SK-N-SH (cell line): ENCODE results near the gene SCARF2. TPM values are rescaled to one million over a fixed set of nuclear protein-coding genes. Genes with fewer than 3 reads are reported as not detected.

Experiments
- CTCF ChIA-PET: fragments of 300-600, 350-600 bp; formaldehyde crosslinking; extraction: SDS; loops from one replicate; lab custom pipeline; 2021; lab: Yijun Ruan, JAX
- POLR2A ChIA-PET: fragments of 350-600 bp; sonication (Branson Sonifier 250); formaldehyde crosslinking; extraction: SDS; loops from one replicate; lab custom pipeline; 2020; ENCODE audit warnings: antibody characterized with exemption, inconsistent platforms; lab: Yijun Ruan, JAX
- DNase-seq: peaks from one replicate; pipeline ENCODE4 v3.0.0; 2012
- H2AFZ ChIP-seq: fragments of 200-600 bp; sonication (generic); 2 replicates; pipeline ENCODE4 v1.8.1; 2016; ENCODE audit warnings: antibody characterized with exemption, mild to moderate bottlenecking, low read depth
- H3F3A ChIP-seq: fragments of 200-600 bp; sonication (generic); replicated peaks from 2 replicates; pipeline ENCODE3; 2016; ENCODE audit warnings: antibody characterized with exemption, mild to moderate bottlenecking; ENCODE audit not compliant: insufficient read depth
- H3K27ac ChIP-seq, 2 experiments: fragments of 200-500 bp in 1 of 2; fragments of 200-600 bp in 1 of 2; sonication (Bioruptor generic) in 1 of 2; sonication (generic), shearing (Covaris generic) in 1 of 2; 2 replicates each; pipeline versions ENCODE4 v1.5.1 to v1.6.1; 2014 to 2016; ENCODE audit warnings: low read depth in 2 of 2, inconsistent platforms in 1 of 2, low read length in 1 of 2, mild to moderate bottlenecking in 1 of 2, mixed read lengths in 1 of 2
- H3K27me3 ChIP-seq: fragments of 200-600 bp; sonication (generic), shearing (Covaris generic); 2 replicates; pipeline ENCODE4 v1.6.1; 2016; ENCODE audit warnings: mixed run types; ENCODE audit not compliant: insufficient read depth
- H3K36me3 ChIP-seq, 2 experiments: fragments of 200-500 bp in 1 of 2; fragments of 200-600 bp in 1 of 2; sonication (Bioruptor generic) in 1 of 2; sonication (generic) in 1 of 2; replicated peaks in 1 of 2; 2 replicates each; pipeline versions ENCODE3 to v1.5.1; 2014 to 2016; ENCODE audit warnings: low read length in 1 of 2, mild to moderate bottlenecking in 1 of 2; ENCODE audit not compliant: insufficient read depth in 2 of 2, control insufficient read depth in 1 of 2
- H3K4me1 ChIP-seq, 2 experiments: fragments of 200-500 bp in 1 of 2; fragments of 200-600 bp in 1 of 2; sonication (Bioruptor generic) in 1 of 2; sonication (generic), shearing (Covaris generic) in 1 of 2; 2 replicates each; pipeline versions ENCODE4 v1.5.1 to v1.6.1; 2014 to 2016; ENCODE audit warnings: low read depth in 1 of 2, low read length in 1 of 2, mixed run types in 1 of 2; ENCODE audit not compliant: insufficient read depth in 2 of 2, control insufficient read depth in 1 of 2
- H3K4me2 ChIP-seq: fragments of 200-600 bp; sonication (generic), shearing (Covaris generic); 2 replicates; pipeline ENCODE4 v1.6.1; 2017; ENCODE audit warnings: mixed run types
- H3K4me3 ChIP-seq, 2 experiments: fragments of 200-500 bp in 1 of 2; fragments of 200-600 bp in 1 of 2; sonication (Bioruptor generic) in 1 of 2; sonication (generic), shearing (Covaris generic) in 1 of 2; 2 replicates each; pipeline versions ENCODE4 v1.5.1 to v1.8.1; 2014 to 2016; ENCODE audit warnings: low read depth in 2 of 2, inconsistent platforms in 1 of 2, low read length in 1 of 2, mild to moderate bottlenecking in 1 of 2, mixed read lengths in 1 of 2, moderate library complexity in 1 of 2
- H3K79me2 ChIP-seq: fragments of 200-600 bp; sonication (generic); 2 replicates; pipeline ENCODE4 v1.8.1; 2017; ENCODE audit warnings: mild to moderate bottlenecking; ENCODE audit not compliant: insufficient read depth
- H3K9ac ChIP-seq: fragments of 200-600 bp; sonication (generic); 2 replicates; pipeline ENCODE4 v1.6.1; 2017; ENCODE audit warnings: mixed run types
- H3K9me2 ChIP-seq: fragments of 200-600 bp; sonication (generic); 2 replicates; pipeline ENCODE4 v1.6.1; 2017; ENCODE audit warnings: mixed run types
- H3K9me3 ChIP-seq: fragments of 200-600 bp; sonication (generic); 2 replicates; pipeline ENCODE4 v1.6.1; 2017; ENCODE audit warnings: mixed run types, mild to moderate bottlenecking, moderate library complexity
- H4K20me1 ChIP-seq: fragments of 200-600 bp; sonication (generic); 2 replicates; pipeline ENCODE4 v1.6.1; 2017; ENCODE audit warnings: mild to moderate bottlenecking, mixed run types; ENCODE audit not compliant: insufficient read depth
- CHD2 ChIP-seq: fragments of 150-350 bp; IDR thresholded peaks from 2 replicates; pipeline ENCODE4 v1.6.1; 2018; ENCODE audit warnings: low read length; ENCODE audit not compliant: partially characterized antibody
- EZH2phosphoT487 ChIP-seq: fragments of 200-600 bp; sonication (generic); IDR thresholded peaks from 2 replicates; pipeline ENCODE4 v1.6.1; 2017; ENCODE audit warnings: low read depth, mixed run types, mild to moderate bottlenecking, antibody characterized with exemption, moderate library complexity, borderline replicate concordance
- FOXJ3 ChIP-seq: sonication (generic); formaldehyde crosslinking; IDR thresholded peaks from 2 replicates; pipeline ENCODE4 v1.5.1; 2020; ENCODE audit warnings: mild to moderate bottlenecking, missing genetic modification reagents
- FOXM1 ChIP-seq: IDR thresholded peaks from 2 replicates; pipeline ENCODE4 v1.4.0; 2012; ENCODE audit warnings: low read depth, mild to moderate bottlenecking
- GATA2 ChIP-seq: sonication (generic); formaldehyde crosslinking; IDR thresholded peaks from 2 replicates; pipeline ENCODE4 v1.5.0; 2020; ENCODE audit warnings: mild to moderate bottlenecking, missing genetic modification reagents
- JUND ChIP-seq: IDR thresholded peaks from 2 replicates; pipeline ENCODE4 v1.4.0; 2012
- MEF2A ChIP-seq: IDR thresholded peaks from 2 replicates; pipeline ENCODE4 v1.4.0; 2012; ENCODE audit warnings: low read depth, borderline replicate concordance
- POLR2AphosphoS5 ChIP-seq: IDR thresholded peaks from 2 replicates; pipeline ENCODE4 v1.6.1; 2012; ENCODE audit warnings: low read depth, low read length
- RAD21 ChIP-seq: IDR thresholded peaks from 2 replicates; pipeline ENCODE4 v1.6.1; 2012; ENCODE audit warnings: mild to moderate bottlenecking, low read length
- REST ChIP-seq: IDR thresholded peaks from 2 replicates; pipeline ENCODE4 v1.6.1; 2012; ENCODE audit warnings: mild to moderate bottlenecking, low read depth, low read length, moderate library complexity
- SIN3A ChIP-seq: IDR thresholded peaks from 2 replicates; pipeline ENCODE4 v1.6.1; 2012; ENCODE audit warnings: low read depth, mild to moderate bottlenecking, low read length, moderate library complexity, borderline replicate concordance
- TEAD4 ChIP-seq: IDR thresholded peaks from 2 replicates; pipeline ENCODE4 v1.4.0; 2012; ENCODE audit warnings: mild to moderate bottlenecking, borderline replicate concordance; ENCODE audit not compliant: insufficient read depth
- USF2 ChIP-seq: fragments of 150-350 bp; IDR thresholded peaks from 2 replicates; pipeline ENCODE4 v1.6.1; 2017; ENCODE audit warnings: antibody characterized with exemption, low read length, low read depth, borderline replicate concordance
- ZBTB33 ChIP-seq: IDR thresholded peaks from 2 replicates; pipeline ENCODE4 v1.4.0; 2012; ENCODE audit warnings: low read depth, borderline replicate concordance
- WGBS: methylation state at CpG from one replicate; pipeline ENCODE4 v1.1.6; 2017; ENCODE audit warnings: low lambda C conversion rate; 5-methylcytosine and 5-hydroxymethylcytosine counted together
- polyA plus RNA-seq, 3 experiments: library from polyadenylated mRNA; depleted of rRNA; stranded (reverse); fragments of >200 nt; gene quantifications; 2 replicates each; pipeline ENCODE4 v1.2.3, GENCODE V29; 2012
- TF ChIP-seq, protein P1 (sequence below): fragments of 150-350 bp; IDR thresholded peaks from 2 replicates; pipeline ENCODE4 v1.6.1; 2016; ENCODE audit warnings: mild to moderate bottlenecking, low read depth, low read length
- TF ChIP-seq, protein P2 (sequence below): IDR thresholded peaks from 2 replicates; pipeline ENCODE4 v1.4.0; 2012; ENCODE audit warnings: low read depth
- TF ChIP-seq, protein P3 (sequence below): IDR thresholded peaks from 2 replicates; pipeline ENCODE4; 2012

The SCARF2 gene
- polyA plus RNA-seq, 1 of the 3 experiments (the other 2 are of a cell fraction) = 49.0 TPM

DNA sequence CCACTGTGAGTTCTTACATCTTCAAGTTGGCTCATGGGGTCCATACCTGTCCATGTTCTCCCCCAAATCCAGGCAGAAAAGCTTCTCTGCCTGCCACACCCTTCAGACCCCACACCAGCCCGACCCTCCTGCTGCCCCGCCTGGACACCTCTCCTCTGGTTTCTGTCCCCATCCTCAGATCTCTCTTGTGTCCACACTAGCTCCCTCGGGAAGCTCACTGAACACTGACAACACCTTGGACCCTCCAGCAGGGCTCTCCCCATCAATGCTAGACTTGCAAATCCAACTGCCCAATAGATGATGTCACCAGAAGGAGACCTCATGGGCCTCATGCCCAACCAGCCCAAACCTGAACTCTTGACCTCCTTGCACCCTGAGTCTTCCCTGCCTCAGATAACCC, 2.9 kb downstream of the SCARF2 start (continued):
- no peak for TF ChIP-seq RAD21
- no peak for TF ChIP-seq EZH2phosphoT487
- TF ChIP-seq GATA2 (CRISPR knock-in tag) = no peak
- TF ChIP-seq, protein P1, sequence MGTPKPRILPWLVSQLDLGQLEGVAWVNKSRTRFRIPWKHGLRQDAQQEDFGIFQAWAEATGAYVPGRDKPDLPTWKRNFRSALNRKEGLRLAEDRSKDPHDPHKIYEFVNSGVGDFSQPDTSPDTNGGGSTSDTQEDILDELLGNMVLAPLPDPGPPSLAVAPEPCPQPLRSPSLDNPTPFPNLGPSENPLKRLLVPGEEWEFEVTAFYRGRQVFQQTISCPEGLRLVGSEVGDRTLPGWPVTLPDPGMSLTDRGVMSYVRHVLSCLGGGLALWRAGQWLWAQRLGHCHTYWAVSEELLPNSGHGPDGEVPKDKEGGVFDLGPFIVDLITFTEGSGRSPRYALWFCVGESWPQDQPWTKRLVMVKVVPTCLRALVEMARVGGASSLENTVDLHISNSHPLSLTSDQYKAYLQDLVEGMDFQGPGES = no peak
- no peak for TF ChIP-seq REST
- TF ChIP-seq TEAD4 = no peak
- no peak for TF ChIP-seq SIN3A

DNA sequence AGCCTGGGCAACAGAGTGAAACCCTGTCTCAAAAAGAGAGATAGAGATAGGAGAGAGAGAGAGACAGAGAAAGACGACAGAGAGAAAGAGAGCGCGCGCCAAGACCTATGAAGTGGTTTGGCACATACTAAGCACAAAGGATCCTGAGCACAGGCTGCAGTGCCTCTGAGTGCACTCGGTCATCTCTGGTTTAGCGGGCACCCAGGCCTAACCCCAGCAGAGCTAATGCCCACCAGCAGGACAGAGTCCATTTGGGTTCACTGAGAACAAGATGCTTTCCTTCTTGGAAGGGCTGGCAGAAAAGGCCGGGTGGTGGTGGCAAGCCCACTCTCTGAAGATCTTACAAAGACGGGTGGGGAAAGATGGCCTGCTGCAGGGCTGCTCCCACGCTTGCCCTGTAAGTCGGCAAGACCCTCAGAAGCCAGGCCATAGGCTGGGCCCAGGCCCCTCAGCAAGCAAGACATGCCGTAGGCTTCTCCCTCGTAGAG, 3.3 kb downstream of the SCARF2 start:
- Histone ChIP-seq H3K79me2 (peaks cover 73% of the 10 kb centered on the region), H3K9me2 (no peaks in the 10 kb centered on the region), H3K4me1 (peaks cover 19 to 28% of the 10 kb centered on the region in 2 experiments; a peak in 3 of 4 replicates), H2AFZ (no peak overlapping the region), H3K9me3 (no peaks in the 10 kb centered on the region), H4K20me1 (peaks cover 66% of the 10 kb centered on the region), H3K36me3 (peaks cover 0 to 19% of the 10 kb centered on the region in 2 experiments), H3K27ac (no peak overlapping the region), H3K27me3 (no peaks in the 10 kb centered on the region), H3K9ac (no peak overlapping the region), H3F3A (no peaks in the 10 kb centered on the region), H3K4me3 (no peak overlapping the region), H3K4me2 (no peak overlapping the region)
- POLR2A ChIA-PET = interaction anchor here (2.4 kb wide), 1 partner anchor 11 kb away, joined by 9 read pairs; no protein-coding TSS in a partner anchor
- DNase-seq = no peak
- CTCF ChIA-PET = interaction anchor here (0.9 to 6.4 kb wide), 3 partner anchors 11 to 22 kb away, joined by 3 to 38 read pairs (median 8); no protein-coding TSS in a partner anchor
- WGBS = 96% methylated on average over 12 of the region's 12 CpGs
- TF ChIP-seq CHD2 (no peak), FOXJ3 (CRISPR knock-in tag) (no peak), SIN3A (no peak), FOXM1 (no peak), ZBTB33 (no peak), POLR2AphosphoS5 (no peak), MEF2A (no peak), TEAD4 (no peak), JUND (no peak), USF2 (no peak)
- TF ChIP-seq, protein P2, sequence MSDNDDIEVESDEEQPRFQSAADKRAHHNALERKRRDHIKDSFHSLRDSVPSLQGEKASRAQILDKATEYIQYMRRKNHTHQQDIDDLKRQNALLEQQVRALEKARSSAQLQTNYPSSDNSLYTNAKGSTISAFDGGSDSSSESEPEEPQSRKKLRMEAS = no peak
- TF ChIP-seq, protein P1 = no peak
- TF ChIP-seq, protein P3, sequence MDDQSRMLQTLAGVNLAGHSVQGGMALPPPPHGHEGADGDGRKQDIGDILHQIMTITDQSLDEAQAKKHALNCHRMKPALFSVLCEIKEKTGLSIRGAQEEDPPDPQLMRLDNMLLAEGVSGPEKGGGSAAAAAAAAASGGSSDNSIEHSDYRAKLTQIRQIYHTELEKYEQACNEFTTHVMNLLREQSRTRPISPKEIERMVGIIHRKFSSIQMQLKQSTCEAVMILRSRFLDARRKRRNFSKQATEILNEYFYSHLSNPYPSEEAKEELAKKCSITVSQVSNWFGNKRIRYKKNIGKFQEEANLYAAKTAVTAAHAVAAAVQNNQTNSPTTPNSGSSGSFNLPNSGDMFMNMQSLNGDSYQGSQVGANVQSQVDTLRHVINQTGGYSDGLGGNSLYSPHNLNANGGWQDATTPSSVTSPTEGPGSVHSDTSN = no peak
